ENCODE results near the gene TSPAN18. TPM values are rescaled to one million over a fixed set of nuclear protein-coding genes. Genes with fewer than 3 reads are reported as not detected.

TSPAN18 gene
- total and polyA plus RNA-seq, 2 of the 4 experiments (the other 2 are of a cell fraction): 0.36 to 1.1 TPM

DNA sequence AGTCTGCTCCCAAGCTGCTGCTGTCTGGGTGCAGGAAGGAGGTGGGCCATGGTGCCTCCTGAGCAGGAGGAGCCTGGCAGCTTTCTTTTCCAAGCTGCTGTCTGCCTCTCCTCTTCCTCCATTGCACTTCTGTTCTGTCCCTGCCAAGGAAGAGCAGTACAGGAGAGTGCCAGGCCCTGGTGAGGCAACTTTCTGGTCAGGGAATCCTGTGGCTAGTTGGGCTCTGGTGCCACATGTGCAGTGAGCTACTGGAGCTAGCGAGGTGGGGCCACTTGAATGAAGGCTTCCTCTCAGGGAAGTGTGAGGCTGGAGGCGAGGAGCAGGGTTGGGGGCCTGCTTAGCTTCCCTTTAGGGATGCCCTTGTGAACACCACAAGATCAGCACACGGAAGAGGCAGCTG is 90.0 kb downstream of the TSPAN18 start:
- H3K4me3 ChIP-seq (ENCODE audit: insufficient read depth, low read depth, low read length): no peak overlapping the region
- no peak overlapping the region for H2AK5ac ChIP-seq (ENCODE audit: low read depth, low read length)
- ATAC-seq (ENCODE audit: low read depth) (no peak), DNase-seq (no peak)
- no peak overlapping the region for H3K14ac ChIP-seq (replicated peaks; ENCODE audit: low read depth, low read length)
- no peak overlapping the region for H4K8ac ChIP-seq (ENCODE audit: low read depth in 2 of 2, low read length in 2 of 2)
- H3K9me3 ChIP-seq (ENCODE audit: control insufficient read depth, insufficient read depth, low read length): peaks cover 3% of the 10 kb centered on the region; the same call in 1 of the 2 replicates
- H3K27ac ChIP-seq (ENCODE audit: insufficient read depth, low read length): no peak overlapping the region
- H2AK9ac ChIP-seq (replicated peaks; ENCODE audit: low read depth, low read length, poor library complexity): no peak overlapping the region
- H4K20me1 ChIP-seq (ENCODE audit: insufficient read depth, low read length): no peaks in the 10 kb centered on the region
- in situ Hi-C loops (cut with MboI; ENCODE audit: low sequenced_read_pairs) (no loop called here), intact Hi-C loops (cut with micrococcal nuclease) (no loop called here), dilution Hi-C loops (cut with HindIII; ENCODE audit: low sequenced_read_pairs, unreplicated experiment) (no loop called here)
- no peaks in the 10 kb centered on the region for H3K9me1 ChIP-seq (ENCODE audit: insufficient read depth, low read length)
- H2AFZ ChIP-seq (replicated peaks; ENCODE audit: low read length, poor library complexity): no peak overlapping the region
- H2BK5ac ChIP-seq (ENCODE audit: low read depth, low read length, poor library complexity, severe bottlenecking): no peak overlapping the region
- H3K18ac ChIP-seq (ENCODE audit: low read depth, low read length): no peak overlapping the region
- ChIA-PET POLR2A (ENCODE audit: unreplicated experiment) (no interaction called here), CTCF (no interaction called here)
- H3K4me2 ChIP-seq (ENCODE audit: low read depth, low read length): no peak overlapping the region
- no peak overlapping the region for H3K56ac ChIP-seq (ENCODE audit: extremely low read depth, insufficient read depth, low read length)
- peaks cover 8% of the 10 kb centered on the region for H3K27me3 ChIP-seq (ENCODE audit: control insufficient read depth, insufficient read depth, low read length)
- no peak overlapping the region for H2BK20ac ChIP-seq (ENCODE audit: low read depth, low read length)
- H3K23ac ChIP-seq (ENCODE audit: low read depth, low read length): no peak overlapping the region
- no peaks in the 10 kb centered on the region for H3K79me1 ChIP-seq (ENCODE audit: low read depth in 1 of 2, low read length in 2 of 2)
- H2BK120ac ChIP-seq (ENCODE audit: low read depth, low read length): no peak overlapping the region
- no peak overlapping the region for H4K91ac ChIP-seq (ENCODE audit: insufficient read depth, low read depth, low read length)
- H3K4ac ChIP-seq (ENCODE audit: low read depth, low read length): no peak overlapping the region
- H3K36me3 ChIP-seq (ENCODE audit: control insufficient read depth, insufficient read depth, low read length): no peaks in the 10 kb centered on the region
- no peak overlapping the region for H2BK15ac ChIP-seq (ENCODE audit: low read depth, low read length)
- WGBS, 2 experiments (ENCODE audit: extremely low coverage in 2 of 2, insufficient read length in 1 of 2): no CpG with 5 or more reads among the region's 3 CpGs
- peaks cover 2% of the 10 kb centered on the region; the same call in 1 of the 2 replicates for H3K4me1 ChIP-seq (ENCODE audit: control insufficient read depth, insufficient read depth, low read length)
- BruUV-seq (replicated peaks): no TSS peak
- H3K9ac ChIP-seq (ENCODE audit: low read depth, low read length): no peak overlapping the region
- H4K5ac ChIP-seq (ENCODE audit: low read depth, low read length): no peak overlapping the region
- TF ChIP-seq CHD1 (IDR thresholded peaks at IDR 0.05; ENCODE audit: low read depth, low read length): no peak
- no peak for TF ChIP-seq FOS (IDR thresholded peaks at IDR 0.05; ENCODE audit: low read depth, low read length)
- TF ChIP-seq POLR2A (IDR thresholded peaks at IDR 0.05; ENCODE audit: low read depth, low read length): no peak
- TF ChIP-seq RFX5 (IDR thresholded peaks at IDR 0.05; ENCODE audit: low read depth, low read length): no peak
- no peak for TF ChIP-seq MXI1 (IDR thresholded peaks at IDR 0.05; ENCODE audit: borderline replicate concordance, low read depth, low read length)
- TF ChIP-seq MAFK (IDR thresholded peaks at IDR 0.05; ENCODE audit: low read depth, low read length): no peak
- TF ChIP-seq SMC3 (IDR thresholded peaks at IDR 0.05; ENCODE audit: low read depth, low read length): no peak
- TF ChIP-seq, protein P1, sequence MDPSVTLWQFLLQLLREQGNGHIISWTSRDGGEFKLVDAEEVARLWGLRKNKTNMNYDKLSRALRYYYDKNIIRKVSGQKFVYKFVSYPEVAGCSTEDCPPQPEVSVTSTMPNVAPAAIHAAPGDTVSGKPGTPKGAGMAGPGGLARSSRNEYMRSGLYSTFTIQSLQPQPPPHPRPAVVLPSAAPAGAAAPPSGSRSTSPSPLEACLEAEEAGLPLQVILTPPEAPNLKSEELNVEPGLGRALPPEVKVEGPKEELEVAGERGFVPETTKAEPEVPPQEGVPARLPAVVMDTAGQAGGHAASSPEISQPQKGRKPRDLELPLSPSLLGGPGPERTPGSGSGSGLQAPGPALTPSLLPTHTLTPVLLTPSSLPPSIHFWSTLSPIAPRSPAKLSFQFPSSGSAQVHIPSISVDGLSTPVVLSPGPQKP (IDR thresholded peaks at IDR 0.05; ENCODE audit: borderline replicate concordance, low read depth, low read length): no peak

Data from IMR-90 (cell line).